Mesothelial cell of epicardium (in vitro differentiated cells): ENCODE data around the gene NCOR1. TPM values are rescaled to one million over a fixed set of nuclear protein-coding genes. Genes with fewer than 3 reads are reported as not detected.
"Not testable (repeated sequence)": the region's sequence is repeated elsewhere in the genome, so short reads cannot be mapped to it uniquely, and the experiment has no call there.

Source experiments
- DNase-seq, 2 experiments: peaks; one replicate each; pipeline ENCODE4 v3.0.0; 2021; ENCODE audit warnings: low spot score in 2 of 2; ENCODE audit not compliant: unreplicated experiment in 2 of 2
- H3K27ac Mint-ChIP-seq: 2 replicates; pipeline ENCODE4 v1.8.0; 2021; ENCODE audit warnings: mixed read lengths
- H3K27me3 Mint-ChIP-seq: 2 replicates; pipeline ENCODE4 v1.8.0; 2021; ENCODE audit warnings: low read depth, mixed read lengths
- H3K36me3 Mint-ChIP-seq: 2 replicates; pipeline ENCODE4 v1.8.0; 2021; ENCODE audit warnings: mixed read lengths
- H3K4me1 Mint-ChIP-seq: 2 replicates; pipeline ENCODE4 v1.8.0; 2021; ENCODE audit warnings: mixed read lengths
- H3K4me3 Mint-ChIP-seq: 2 replicates; pipeline ENCODE4 v1.8.0; 2021; ENCODE audit warnings: mild to moderate bottlenecking, moderate library complexity, mixed read lengths
- H3K9me3 Mint-ChIP-seq: 2 replicates; pipeline ENCODE4 v1.8.0; 2021; ENCODE audit warnings: mixed read lengths
- CTCF ChIP-seq: fragments of 200-600 bp; sonication (generic); IDR thresholded peaks from one replicate; pipeline ENCODE4 v1.5.0; 2021; ENCODE audit warnings: antibody characterized with exemption; ENCODE audit not compliant: unreplicated experiment
- total RNA-seq: library from RNA; stranded (reverse); gene quantifications from 3 replicates; pipeline ENCODE4 v1.2.1, GENCODE V29; 2021

Gene NCOR1
- total RNA-seq, 1 donor from 2014 or later = 142 TPM

GRCh38 chr17:16117149-16117548 lies 98.2 kb downstream of the NCOR1 start:
- DNase-seq = no peak
- H3K36me3 Mint-ChIP-seq = peaks cover 62% of the 10 kb centered on the region

GRCh38 chr17:16115077-16115698 lies 100.1 kb downstream of the NCOR1 start:
- not testable (repeated sequence) for H3K27ac Mint-ChIP-seq, H3K4me3 Mint-ChIP-seq, DNase-seq, H3K4me1 Mint-ChIP-seq, H3K27me3 Mint-ChIP-seq
- Mint-ChIP-seq H3K36me3 (peaks cover 64% of the 10 kb centered on the region), H3K9me3 (peaks cover 35% of the 10 kb centered on the region)

More at GRCh38 chr17:16117149-16117548, 98.2 kb downstream of the NCOR1 start:
- peaks cover 35% of the 10 kb centered on the region for H3K9me3 Mint-ChIP-seq
- H3K4me1 Mint-ChIP-seq = no peaks in the 10 kb centered on the region
- no peak for TF ChIP-seq CTCF
- no peak overlapping the region for H3K4me3 Mint-ChIP-seq
- no peaks in the 10 kb centered on the region for H3K27me3 Mint-ChIP-seq
- no peak overlapping the region for H3K27ac Mint-ChIP-seq

GRCh38 chr17:16108871-16109270 lies 106.5 kb downstream of the NCOR1 start:
- Mint-ChIP-seq H3K27ac (no peak overlapping the region), H3K36me3 (peaks cover 37% of the 10 kb centered on the region)

DNA sequence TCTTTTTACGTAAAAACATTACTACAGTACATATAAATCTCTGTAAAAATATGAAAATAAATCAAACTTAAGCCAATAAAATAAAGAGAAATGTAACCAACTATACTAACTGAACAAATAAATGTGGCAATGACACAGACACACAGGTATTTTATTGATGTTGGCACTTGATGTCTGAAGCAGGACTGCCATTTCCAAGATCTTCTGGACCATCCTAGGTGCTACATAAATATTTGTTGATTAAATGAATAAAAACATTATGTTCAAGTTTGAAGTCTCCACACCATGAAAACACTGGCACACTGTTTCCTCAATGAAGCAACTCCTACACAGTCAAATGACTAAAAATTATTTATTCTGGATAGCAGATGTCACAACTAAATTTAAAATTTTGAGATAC lies 106.9 kb downstream of the NCOR1 start:
- no peak overlapping the region for H3K4me3 Mint-ChIP-seq
- no peak overlapping the region for H3K27ac Mint-ChIP-seq
- no peak for DNase-seq
- no peaks in the 10 kb centered on the region for H3K9me3 Mint-ChIP-seq
- no peaks in the 10 kb centered on the region for H3K27me3 Mint-ChIP-seq
- H3K36me3 Mint-ChIP-seq = peaks cover 35% of the 10 kb centered on the region
- no peaks in the 10 kb centered on the region for H3K4me1 Mint-ChIP-seq
- TF ChIP-seq CTCF = no peak

More at GRCh38 chr17:16108871-16109270, 106.5 kb downstream of the NCOR1 start:
- H3K9me3 Mint-ChIP-seq = peaks cover 2% of the 10 kb centered on the region
- TF ChIP-seq CTCF = no peak
- no peaks in the 10 kb centered on the region for H3K27me3 Mint-ChIP-seq
- H3K4me1 Mint-ChIP-seq = no peaks in the 10 kb centered on the region
- DNase-seq = no peak
- H3K4me3 Mint-ChIP-seq = no peak overlapping the region

GRCh38 chr17:16107165-16107770 lies 108.1 kb downstream of the NCOR1 start:
- no peak for TF ChIP-seq CTCF
- no peak overlapping the region for H3K27ac Mint-ChIP-seq
- no peak for DNase-seq
- H3K4me1 Mint-ChIP-seq = no peaks in the 10 kb centered on the region
- no peak overlapping the region for H3K4me3 Mint-ChIP-seq
- no peaks in the 10 kb centered on the region for H3K9me3 Mint-ChIP-seq
- H3K36me3 Mint-ChIP-seq = peaks cover 32% of the 10 kb centered on the region
- H3K27me3 Mint-ChIP-seq = no peaks in the 10 kb centered on the region

- no peak overlapping the region for H3K4me3 Mint-ChIP-seq
- no peak overlapping the region for H3K27ac Mint-ChIP-seq
- no peaks in the 10 kb centered on the region for H3K27me3 Mint-ChIP-seq
- H3K9me3 Mint-ChIP-seq = no peaks in the 10 kb centered on the region
- no peak for TF ChIP-seq CTCF
- DNase-seq = no peak
- H3K4me1 Mint-ChIP-seq = no peaks in the 10 kb centered on the region
- H3K36me3 Mint-ChIP-seq = peaks cover 34% of the 10 kb centered on the region
Measured at GRCh38 chr17:16106161-16106891, 109.0 kb downstream of the NCOR1 start.
